ENCODE measurements around the gene E2F1. TPM values are rescaled to one million over a fixed set of nuclear protein-coding genes. Genes with fewer than 3 reads are reported as not detected.
"Not testable (repeated sequence)": the region's sequence is repeated elsewhere in the genome, so short reads cannot be mapped to it uniquely, and the experiment has no call there.

E2F1 gene
- total RNA-seq, 2 experiments from 2014 or later, result 87.7 to 100 TPM

- Mint-ChIP-seq H3K27ac (no peak overlapping the region), H3K27me3 (no peaks in the 10 kb centered on the region), H3K4me1 (peaks cover under 1% of the 10 kb centered on the region), H3K9me3 (ENCODE audit: low read depth) (no peaks in the 10 kb centered on the region), H3K36me3 (peaks cover 9% of the 10 kb centered on the region), H3K4me3 (no peak overlapping the region)
- CTCF ChIA-PET, result interaction anchor here (0.7 to 1.6 kb wide), 3 partner anchors 24 to 36 kb away, joined by 3 to 5 read pairs (median 3); partner anchors contain the start of gene ZNF341
- ATAC-seq (no peak), DNase-seq (no peak)
Observed at GRCh38 chr20:33704197-33704924, 18.2 kb upstream of the E2F1 start.

DNA sequence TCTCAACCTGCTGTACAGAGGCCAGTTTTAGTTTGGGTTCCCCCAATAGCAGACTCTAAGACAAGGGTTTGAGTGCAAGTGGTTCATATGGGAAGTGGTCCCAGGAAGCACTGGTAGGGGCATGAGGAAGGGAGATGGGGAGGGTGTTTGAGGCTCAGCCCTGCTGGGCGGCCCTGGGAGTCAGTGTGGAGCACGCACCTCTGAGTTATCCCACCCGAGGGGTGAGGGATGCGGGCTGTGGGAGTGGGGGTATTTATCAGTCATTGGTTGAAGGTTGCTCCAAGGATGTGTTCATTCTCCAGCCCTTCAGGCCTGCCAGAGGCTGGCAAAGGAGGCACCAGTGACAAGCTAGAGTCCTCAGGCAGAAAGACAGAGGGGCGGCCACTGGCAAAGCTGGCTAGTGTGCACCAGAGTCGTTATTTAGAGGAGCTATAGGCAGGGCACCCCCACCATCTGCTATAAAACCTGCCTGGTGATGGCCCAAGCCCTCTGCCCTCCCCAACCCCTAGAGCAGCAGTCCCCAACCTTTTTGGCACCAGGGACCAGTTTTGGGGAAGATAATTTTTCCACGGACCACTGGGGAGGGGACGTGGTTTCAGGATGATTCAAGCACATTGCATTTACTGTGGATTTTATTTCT is 17.4 kb upstream of the E2F1 start:
- CTCF ChIA-PET, result interaction anchor here (0.7 to 1.6 kb wide), 3 partner anchors 24 to 35 kb away, joined by 3 to 5 read pairs (median 3); partner anchors contain the start of gene ZNF341
- Mint-ChIP-seq H3K27ac (no peak overlapping the region), H3K4me1 (no peaks in the 10 kb centered on the region), H3K36me3 (peaks cover 8% of the 10 kb centered on the region), H3K27me3 (no peaks in the 10 kb centered on the region), H3K9me3 (ENCODE audit: low read depth) (no peaks in the 10 kb centered on the region), H3K4me3 (no peak overlapping the region)
- ATAC-seq (no peak), DNase-seq (no peak)

DNA sequence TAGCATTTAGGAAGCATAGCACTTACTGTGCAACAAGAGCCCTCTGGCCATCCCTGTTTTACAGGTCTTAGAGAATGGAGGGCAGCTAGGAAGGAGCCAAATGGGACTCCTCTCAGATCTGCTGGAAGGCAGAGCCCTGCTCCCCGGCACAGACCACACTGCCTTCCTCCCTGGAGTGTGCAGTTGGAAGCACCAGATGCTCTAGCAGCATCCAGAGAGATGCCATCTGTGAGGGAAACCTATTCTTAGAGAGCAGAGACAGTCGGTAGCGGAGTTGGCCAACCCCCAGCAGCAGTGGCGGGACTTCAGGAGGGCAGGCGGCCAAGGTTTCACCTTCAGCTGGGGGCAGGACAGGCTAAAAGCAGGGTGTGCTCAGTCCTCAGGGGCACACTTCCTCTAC is 16.7 kb upstream of the E2F1 start:
- no peaks in the 10 kb centered on the region for H3K9me3 Mint-ChIP-seq (ENCODE audit: low read depth)
- peaks cover 8% of the 10 kb centered on the region for H3K36me3 Mint-ChIP-seq
- no peak overlapping the region for H3K4me3 Mint-ChIP-seq
- DNase-seq (no peak), ATAC-seq (no peak)
- no peaks in the 10 kb centered on the region for H3K4me1 Mint-ChIP-seq
- H3K27me3 Mint-ChIP-seq, result no peaks in the 10 kb centered on the region
- H3K27ac Mint-ChIP-seq, result no peak overlapping the region
- CTCF ChIA-PET, result no interaction called here

- CTCF ChIA-PET, result no interaction called here
- H3K9me3 Mint-ChIP-seq (ENCODE audit: low read depth), result no peaks in the 10 kb centered on the region
- no peak overlapping the region for H3K27ac Mint-ChIP-seq
- DNase-seq, result no peak
- H3K4me1 Mint-ChIP-seq, result no peaks in the 10 kb centered on the region
- no peaks in the 10 kb centered on the region for H3K27me3 Mint-ChIP-seq
- no peak overlapping the region for H3K4me3 Mint-ChIP-seq
- peaks cover 2% of the 10 kb centered on the region for H3K36me3 Mint-ChIP-seq
- no peak for ATAC-seq
Observed at GRCh38 chr20:33701629-33702450, 15.7 kb upstream of the E2F1 start.

DNA sequence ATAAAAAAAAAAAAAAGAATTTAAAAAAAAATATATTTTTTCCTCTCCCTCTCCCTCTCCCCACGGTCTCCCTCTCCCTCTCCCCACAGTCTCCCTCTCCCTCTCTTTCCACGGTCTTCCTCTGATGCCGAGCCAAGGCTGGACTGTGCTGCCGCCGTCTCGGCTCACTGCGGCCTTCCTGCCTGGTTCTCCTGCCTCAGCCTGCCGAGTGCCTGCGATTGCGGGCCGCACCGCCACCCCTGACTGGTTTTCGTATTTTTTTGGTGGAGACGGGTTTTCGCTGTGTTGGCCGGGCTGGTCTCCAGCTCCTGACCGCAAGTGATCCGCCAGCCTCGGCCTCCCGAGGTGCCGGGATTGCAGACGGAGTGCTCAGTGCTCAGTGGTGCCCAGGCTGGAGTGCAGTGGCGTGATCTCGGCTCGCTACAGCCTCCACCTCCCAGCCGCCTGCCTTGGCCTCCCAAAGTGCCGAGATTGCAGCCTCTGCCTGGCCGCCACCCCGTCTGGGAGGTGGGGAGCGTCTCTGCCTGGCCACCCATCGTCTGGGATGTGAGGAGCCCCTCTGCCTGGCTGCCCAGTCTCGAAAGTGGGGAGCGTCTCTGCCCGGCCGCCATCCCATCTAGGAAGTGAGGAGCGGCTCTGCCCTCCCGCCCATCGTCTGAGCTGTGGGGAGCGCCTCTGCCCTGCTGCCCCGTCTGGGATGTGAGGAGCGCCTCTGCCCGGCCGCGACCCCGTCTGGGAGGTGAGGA is 14.7 kb upstream of the E2F1 start:
- H3K4me1 Mint-ChIP-seq; H3K9me3 Mint-ChIP-seq (ENCODE audit: low read depth); H3K27me3 Mint-ChIP-seq; ATAC-seq; H3K27ac Mint-ChIP-seq; DNase-seq; CTCF ChIA-PET; H3K4me3 Mint-ChIP-seq; H3K36me3 Mint-ChIP-seq: not testable (repeated sequence)

GRCh38 chr20:33698966-33699365 is 12.8 kb upstream of the E2F1 start:
- DNase-seq; CTCF ChIA-PET; H3K9me3 Mint-ChIP-seq (ENCODE audit: low read depth); ATAC-seq; H3K27me3 Mint-ChIP-seq; H3K36me3 Mint-ChIP-seq; H3K4me1 Mint-ChIP-seq; H3K4me3 Mint-ChIP-seq; H3K27ac Mint-ChIP-seq: not testable (repeated sequence)

DNA sequence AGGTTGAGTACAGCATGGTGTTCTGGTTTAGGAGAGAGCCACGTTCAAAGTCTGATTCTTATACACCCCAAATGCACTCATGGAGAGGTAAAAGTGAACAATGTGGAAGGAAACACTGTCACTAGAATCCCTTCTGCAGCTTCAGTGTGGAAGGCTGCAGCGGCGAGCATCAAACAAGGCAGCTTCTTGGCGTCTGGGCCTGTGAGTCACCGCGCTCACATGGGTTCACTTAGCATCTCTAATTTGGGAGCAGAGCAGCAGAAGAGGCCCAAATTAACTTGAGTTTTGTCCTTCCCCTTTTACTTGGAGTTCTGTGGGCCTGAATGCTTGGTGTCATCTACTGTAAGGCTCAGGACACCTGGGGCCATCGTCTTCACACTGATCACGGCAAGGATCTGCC is 10.9 kb upstream of the E2F1 start:
- no peak for ATAC-seq
- no peak for DNase-seq
- Mint-ChIP-seq H3K4me3 (no peak overlapping the region), H3K4me1 (no peaks in the 10 kb centered on the region), H3K9me3 (ENCODE audit: low read depth) (no peaks in the 10 kb centered on the region), H3K36me3 (peaks cover 2% of the 10 kb centered on the region), H3K27me3 (no peaks in the 10 kb centered on the region), H3K27ac (no peak overlapping the region)
- CTCF ChIA-PET, result interaction anchor here (0.7 kb wide), 1 partner anchor 31 kb away, joined by 3 read pairs; the partner anchor contains the start of gene ACTL10

GRCh38 chr20:33696448-33696847 is 10.3 kb upstream of the E2F1 start:
- ATAC-seq (no peak), DNase-seq (no peak)
- no peaks in the 10 kb centered on the region for H3K36me3 Mint-ChIP-seq
- no peaks in the 10 kb centered on the region for H3K27me3 Mint-ChIP-seq
- CTCF ChIA-PET, result interaction anchor here (0.7 kb wide), 1 partner anchor 30 kb away, joined by 3 read pairs; the partner anchor contains the start of gene ACTL10
- peaks cover 2% of the 10 kb centered on the region for H3K4me1 Mint-ChIP-seq
- H3K9me3 Mint-ChIP-seq (ENCODE audit: low read depth), result no peaks in the 10 kb centered on the region
- H3K27ac Mint-ChIP-seq, result no peak overlapping the region
- no peak overlapping the region for H3K4me3 Mint-ChIP-seq

- Mint-ChIP-seq H3K27ac (no peak overlapping the region), H3K4me1 (peaks cover 16% of the 10 kb centered on the region), H3K36me3 (no peaks in the 10 kb centered on the region), H3K9me3 (ENCODE audit: low read depth) (no peaks in the 10 kb centered on the region), H3K27me3 (no peaks in the 10 kb centered on the region), H3K4me3 (no peak overlapping the region)
- CTCF ChIA-PET, result interaction anchor here (0.7 to 1.0 kb wide), 2 partner anchors 25 to 37 kb away, joined by 3 to 4 read pairs; partner anchors contain the start of gene ZNF341
- DNase-seq, result no peak
- ATAC-seq, result no peak
Observed at GRCh38 chr20:33694639-33695012, 8.4 kb upstream of the E2F1 start.

- DNase-seq (no peak), ATAC-seq (no peak)
- H3K4me3 Mint-ChIP-seq, result no peak overlapping the region
- H3K4me1 Mint-ChIP-seq, result peaks cover 22% of the 10 kb centered on the region
- no peaks in the 10 kb centered on the region for H3K27me3 Mint-ChIP-seq
- CTCF ChIA-PET, result interaction anchor here (1.0 kb wide), 1 partner anchor 38 kb away, joined by 3 read pairs; the partner anchor contains the start of gene ZNF341
- no peaks in the 10 kb centered on the region for H3K36me3 Mint-ChIP-seq
- no peaks in the 10 kb centered on the region for H3K9me3 Mint-ChIP-seq (ENCODE audit: low read depth)
- H3K27ac Mint-ChIP-seq, result no peak overlapping the region
Observed at GRCh38 chr20:33693741-33694638, 7.8 kb upstream of the E2F1 start.

DNA sequence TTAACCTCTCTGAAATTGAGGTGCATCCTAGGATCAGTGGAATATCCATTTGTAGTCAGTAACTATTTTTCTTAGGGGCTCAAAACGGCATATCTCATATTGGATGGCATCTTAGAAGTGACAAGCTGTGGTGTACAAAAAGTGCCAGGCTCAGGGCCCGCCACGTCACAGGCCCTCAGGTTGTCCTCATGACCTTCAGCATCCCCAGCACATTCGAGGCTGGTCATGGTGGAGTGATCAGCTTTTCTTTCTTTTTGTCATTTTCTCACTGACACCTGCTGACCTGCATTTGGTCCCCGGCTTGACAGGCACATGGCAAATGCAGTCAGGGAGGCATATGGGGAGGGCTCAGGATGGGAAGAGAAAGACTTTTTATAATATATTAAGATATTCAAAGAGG is 7.1 kb upstream of the E2F1 start:
- no peak overlapping the region for H3K4me3 Mint-ChIP-seq
- H3K4me1 Mint-ChIP-seq, result peaks cover 29% of the 10 kb centered on the region
- CTCF ChIA-PET, result no interaction called here
- no peak overlapping the region for H3K27ac Mint-ChIP-seq
- H3K9me3 Mint-ChIP-seq (ENCODE audit: low read depth), result no peaks in the 10 kb centered on the region
- H3K27me3 Mint-ChIP-seq, result no peaks in the 10 kb centered on the region
- H3K36me3 Mint-ChIP-seq, result no peaks in the 10 kb centered on the region
- DNase-seq (no peak), ATAC-seq (no peak)

DNA sequence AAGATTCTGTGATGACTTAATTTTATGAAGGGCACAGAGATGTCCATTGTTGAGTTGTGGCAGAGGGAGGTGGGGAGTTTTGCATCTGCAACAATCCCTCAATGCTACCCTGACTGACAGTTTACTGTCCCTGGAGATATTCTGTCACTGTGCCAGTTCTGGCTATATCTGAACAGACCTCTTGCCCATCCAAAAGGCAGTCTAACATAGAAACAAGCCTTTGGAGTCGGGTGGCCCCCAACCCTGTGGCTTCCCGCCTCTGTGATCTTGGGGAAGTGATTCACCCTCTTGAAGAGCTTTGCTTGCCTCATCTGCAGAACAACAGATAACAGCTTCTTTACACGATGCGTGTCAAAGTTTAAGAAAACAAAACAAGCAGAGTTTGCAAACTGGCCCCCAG is 3.8 kb upstream of the E2F1 start:
- H3K4me1 Mint-ChIP-seq, result peaks cover 52% of the 10 kb centered on the region
- no peaks in the 10 kb centered on the region for H3K9me3 Mint-ChIP-seq (ENCODE audit: low read depth)

More for the DNA sequence above, 3.8 kb upstream of the E2F1 start:
- ATAC-seq (no peak), DNase-seq (peak; percentile 81)
- peak overlapping the region; percentile 90 for H3K27ac Mint-ChIP-seq
- H3K27me3 Mint-ChIP-seq, result no peaks in the 10 kb centered on the region
- H3K36me3 Mint-ChIP-seq, result peaks cover 3% of the 10 kb centered on the region
- CTCF ChIA-PET, result interaction anchor here (1.3 to 2.6 kb wide), 4 partner anchors 16 to 42 kb away, joined by 3 to 10 read pairs (median 6); partner anchors contain the start of genes ACTL10, NECAB3 and ZNF341
- peak overlapping the region; percentile 32 for H3K4me3 Mint-ChIP-seq

Measured in activated CD8-positive, alpha-beta memory T cell treated with anti-CD3 and anti-CD28 coated beads, Interleukin-2, amount 10 ng/mL, durations not matched to agents 7 days and 5 days (primary cell).